Uterus (tissue), 4 donors: ENCODE measurements around the gene SETBP1. TPM values are rescaled to one million over a fixed set of nuclear protein-coding genes. Genes with fewer than 3 reads are reported as not detected.

ENCODE experiments used
- DNase-seq, 2 donors: peaks; one replicate each; pipeline ENCODE4 v3.0.0-alpha.2; 2019 to 2020
- H3K27ac ChIP-seq, 2 donors: fragments of 200-600 bp; sonication (generic); 1 replicate in 1 of 2; 2 replicates in 1 of 2; pipeline ENCODE4 v1.5.1; 2016 to 2018
- H3K27me3 ChIP-seq, 2 donors: fragments of 200-600 bp; sonication (generic); one replicate each; pipeline ENCODE4 v1.5.1; 2018 to 2019; ENCODE audit warnings: control low read depth in 1 of 2
- H3K36me3 ChIP-seq, 2 donors: fragments of 200-600 bp; sonication (generic); one replicate each; pipeline ENCODE4 v1.5.1; 2019; ENCODE audit warnings: control low read depth in 1 of 2
- H3K4me1 ChIP-seq, 2 donors: fragments of 200-600 bp; sonication (generic); one replicate each; pipeline ENCODE4 v1.5.1; 2018 to 2019; ENCODE audit warnings: control low read depth in 1 of 2
- H3K4me3 ChIP-seq, 2 donors: fragments of 200-600 bp; sonication (generic); 1 replicate in 1 of 2; 2 replicates in 1 of 2; pipeline ENCODE4 v1.5.1; 2018 to 2019; ENCODE audit warnings: mild to moderate bottlenecking in 1 of 2
- H3K9me3 ChIP-seq, 2 donors: fragments of 200-600 bp; sonication (generic); one replicate each; pipeline ENCODE4 v1.5.1; 2019; ENCODE audit warnings: control low read depth in 1 of 2
- CTCF ChIP-seq, 4 experiments: fragments of 200-600 bp in 2 of 4; fragments of 450-650 bp in 2 of 4; sonication (generic) in 2 of 4; IDR thresholded peaks; one replicate each; pipeline ENCODE4 v1.5.1; 2016 to 2019; ENCODE audit warnings: antibody characterized with exemption in 4 of 4, mild to moderate bottlenecking in 2 of 4, moderate library complexity in 1 of 4
- POLR2A ChIP-seq, 2 donors: fragments of 450-650 bp; IDR thresholded peaks; one replicate each; pipeline ENCODE4 v1.6.1; 2016; ENCODE audit warnings: antibody characterized with exemption in 2 of 2, mild to moderate bottlenecking in 1 of 2, moderate library complexity in 1 of 2
- intact Hi-C: fragments of 100-400 bp; cut with DNase I; formaldehyde crosslinking; loops from one replicate; pipeline ENCODE4 v1.15.1; 2023; ENCODE audit warnings: low total_unique reads
- total RNA-seq, 4 donors: library from RNA; depleted of rRNA in 3 of 4; stranded (reverse); fragments of >200 nt in 3 of 4; gene quantifications; one replicate each; pipeline versions ENCODE4 v1.1.0 to v1.2.4, GENCODE V29; 2014 to 2023
- donor health status: DM: yes; HTN: yes; CAD: no.

Gene SETBP1
- 10 to 100 TPM; 16.8 to 74.0 (median 36.9) TPM for total RNA-seq

GRCh38 chr18:44680273-44681075 lies at the start of gene SETBP1:
Gene SETBP1 (plus strand): TSS chr18:44680888. CDS start chr18:44701347, 20,459 bp downstream.
- H3K9me3 ChIP-seq = no peaks in the 10 kb centered on the region
- peak within 1 kb of the TSS; percentile 73 to 77 for H3K4me3 ChIP-seq
- no peaks in the 10 kb centered on the region for H3K27me3 ChIP-seq
- no peaks in the 10 kb centered on the region for H3K36me3 ChIP-seq
- H3K27ac ChIP-seq = peak within 1 kb of the TSS; percentile 95 to 99
- peak; percentile 80 to 87 for DNase-seq
- intact Hi-C loops = loop anchor here (5.0 kb wide), 1 partner anchor 122 kb away; no protein-coding TSS in a partner anchor
- peaks cover 0 to 6% of the 10 kb centered on the region in 2 donors for H3K4me1 ChIP-seq
- TF ChIP-seq POLR2A (IDR thresholded peaks at IDR 0.05) (no peak), CTCF (IDR thresholded peaks at IDR 0.05) (peak in 2 of 4 experiments; percentile 16 to 39)

- no peak for TF ChIP-seq CTCF (IDR thresholded peaks at IDR 0.05)
- TF ChIP-seq POLR2A (IDR thresholded peaks at IDR 0.05) = no peak
- intact Hi-C loops = no loop called here
- DNase-seq = no peak
- H3K27me3 ChIP-seq = no peaks in the 10 kb centered on the region
- no peaks in the 10 kb centered on the region for H3K36me3 ChIP-seq
- H3K4me3 ChIP-seq = no peak overlapping the region
- H3K9me3 ChIP-seq = no peaks in the 10 kb centered on the region
- no peaks in the 10 kb centered on the region for H3K4me1 ChIP-seq
- no peak overlapping the region for H3K27ac ChIP-seq
Measured at GRCh38 chr18:44632469-44633145, 48.1 kb upstream of the SETBP1 start.

GRCh38 chr18:44635546-44635945 lies 45.1 kb upstream of the SETBP1 start:
- intact Hi-C loops = no loop called here
- H3K27me3 ChIP-seq = no peaks in the 10 kb centered on the region
- TF ChIP-seq CTCF (IDR thresholded peaks at IDR 0.05) (no peak), POLR2A (IDR thresholded peaks at IDR 0.05) (no peak)
- no peaks in the 10 kb centered on the region for H3K36me3 ChIP-seq
- no peaks in the 10 kb centered on the region for H3K9me3 ChIP-seq
- DNase-seq = no peak
- H3K4me3 ChIP-seq = no peak overlapping the region
- H3K27ac ChIP-seq = no peak overlapping the region
- no peaks in the 10 kb centered on the region for H3K4me1 ChIP-seq

GRCh38 chr18:44636241-44636640 lies 44.4 kb upstream of the SETBP1 start:
- no peak for TF ChIP-seq CTCF (IDR thresholded peaks at IDR 0.05)
- no peak for TF ChIP-seq POLR2A (IDR thresholded peaks at IDR 0.05)
- Histone ChIP-seq H3K9me3 (no peaks in the 10 kb centered on the region), H3K36me3 (no peaks in the 10 kb centered on the region), H3K27ac (no peak overlapping the region), H3K4me3 (no peak overlapping the region), H3K27me3 (no peaks in the 10 kb centered on the region), H3K4me1 (no peaks in the 10 kb centered on the region)
- intact Hi-C loops = no loop called here
- no peak for DNase-seq
